Measurements from ENCODE around the gene MVD. TPM values are rescaled to one million over a fixed set of nuclear protein-coding genes. Genes with fewer than 3 reads are reported as not detected.
A peak's percentile ranks its signal among the peaks of the same experiment; 100 is the strongest.

The MVD gene
- total and polyA plus RNA-seq, 2 of the 13 experiments (the other 11 are each of a cell fraction or from before 2014, with no cell fraction given) = 28.1 to 187 TPM

DNA sequence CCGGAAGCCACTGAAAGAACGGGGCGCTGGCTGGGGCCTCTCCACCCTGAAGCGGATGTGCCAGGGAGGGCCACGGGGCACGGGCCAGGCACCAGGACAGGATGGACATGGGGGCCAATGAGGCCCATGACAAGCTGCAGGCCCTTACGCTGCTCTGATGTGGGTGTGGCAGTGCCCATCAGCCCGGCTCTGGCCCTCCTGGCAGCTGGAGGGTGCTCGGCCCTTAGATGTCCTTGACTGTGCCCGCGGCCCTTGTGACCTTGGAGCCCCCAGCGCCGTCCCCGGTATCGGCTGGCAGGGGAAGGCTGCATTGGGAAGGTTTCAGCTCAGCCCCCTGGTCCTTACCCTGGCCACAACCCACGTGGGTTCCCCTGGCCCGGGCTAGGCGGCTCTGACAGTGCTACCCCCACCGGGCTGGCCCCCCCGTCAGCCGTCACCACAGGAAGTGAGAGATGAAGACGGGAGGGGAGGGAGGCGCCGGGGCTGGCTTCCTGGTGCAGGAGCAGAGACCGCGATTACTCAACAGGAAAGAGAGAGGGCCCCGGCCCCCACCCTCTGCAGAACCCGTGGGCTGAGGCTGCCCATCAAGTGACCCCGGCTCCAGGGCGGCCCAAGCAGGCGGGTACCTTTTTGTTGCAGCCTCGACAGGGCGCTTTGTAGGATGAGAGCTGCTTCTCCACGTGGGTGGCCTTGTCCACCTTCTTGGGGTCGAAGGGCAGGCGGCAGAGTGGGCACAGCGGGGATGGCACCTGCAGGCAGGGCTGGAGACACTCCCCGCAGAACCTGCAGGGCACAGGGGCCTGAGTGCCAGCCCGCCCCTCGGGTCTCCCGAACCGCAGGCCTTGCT is 38.0 kb upstream of the MVD start (continued):
- no peak for TF ChIP-seq CREB3 (CRISPR knock-in tag; IDR thresholded peaks at IDR 0.05)
- TF ChIP-seq SMC3 (IDR thresholded peaks at IDR 0.05; ENCODE audit: low read length) = no peak
- TF ChIP-seq EZH2 (conservative IDR thresholded peaks at IDR 0.05; ENCODE audit: low read depth, low read length) = no peak
- no peak; the same call in 1 of the 2 replicates for TF ChIP-seq ZNF280B (CRISPR knock-in tag; IDR thresholded peaks at IDR 0.05; ENCODE audit: borderline replicate concordance)
- peak; percentile 87 for TF ChIP-seq PHF20 (CRISPR knock-in tag; IDR thresholded peaks at IDR 0.05)
- TF ChIP-seq ZNF614 (CRISPR knock-in tag; IDR thresholded peaks at IDR 0.05; ENCODE audit: borderline replicate concordance) = peak; percentile 65; the same call in 1 of the 2 replicates
- TF ChIP-seq ZNF44 (CRISPR knock-in tag; IDR thresholded peaks at IDR 0.05) = peak; percentile 88
- TF ChIP-seq JUND (CRISPR knock-in tag; IDR thresholded peaks at IDR 0.05) = 0 out of 2 replicates have a peak, but pooled peaks have one; percentile 60
- TF ChIP-seq RBFOX2 (IDR thresholded peaks at IDR 0.05; ENCODE audit: low read depth, low read length) = peak; percentile 79
- TF ChIP-seq SOX6 (IDR thresholded peaks at IDR 0.05) = no peak
- peak; percentile 72 for TF ChIP-seq SOX6 (CRISPR knock-in tag; IDR thresholded peaks at IDR 0.05)
- TF ChIP-seq ZNF782 (CRISPR knock-in tag; IDR thresholded peaks at IDR 0.05; ENCODE audit: borderline replicate concordance) = no peak; the same call in 1 of the 2 replicates
- no peak for TF ChIP-seq MBD4 (IDR thresholded peaks at IDR 0.05; ENCODE audit: borderline replicate concordance, low read length)
- TF ChIP-seq SRY (CRISPR knock-in tag; IDR thresholded peaks at IDR 0.05) = no peak; the same call in 1 of the 2 replicates
- TF ChIP-seq, protein P1, sequence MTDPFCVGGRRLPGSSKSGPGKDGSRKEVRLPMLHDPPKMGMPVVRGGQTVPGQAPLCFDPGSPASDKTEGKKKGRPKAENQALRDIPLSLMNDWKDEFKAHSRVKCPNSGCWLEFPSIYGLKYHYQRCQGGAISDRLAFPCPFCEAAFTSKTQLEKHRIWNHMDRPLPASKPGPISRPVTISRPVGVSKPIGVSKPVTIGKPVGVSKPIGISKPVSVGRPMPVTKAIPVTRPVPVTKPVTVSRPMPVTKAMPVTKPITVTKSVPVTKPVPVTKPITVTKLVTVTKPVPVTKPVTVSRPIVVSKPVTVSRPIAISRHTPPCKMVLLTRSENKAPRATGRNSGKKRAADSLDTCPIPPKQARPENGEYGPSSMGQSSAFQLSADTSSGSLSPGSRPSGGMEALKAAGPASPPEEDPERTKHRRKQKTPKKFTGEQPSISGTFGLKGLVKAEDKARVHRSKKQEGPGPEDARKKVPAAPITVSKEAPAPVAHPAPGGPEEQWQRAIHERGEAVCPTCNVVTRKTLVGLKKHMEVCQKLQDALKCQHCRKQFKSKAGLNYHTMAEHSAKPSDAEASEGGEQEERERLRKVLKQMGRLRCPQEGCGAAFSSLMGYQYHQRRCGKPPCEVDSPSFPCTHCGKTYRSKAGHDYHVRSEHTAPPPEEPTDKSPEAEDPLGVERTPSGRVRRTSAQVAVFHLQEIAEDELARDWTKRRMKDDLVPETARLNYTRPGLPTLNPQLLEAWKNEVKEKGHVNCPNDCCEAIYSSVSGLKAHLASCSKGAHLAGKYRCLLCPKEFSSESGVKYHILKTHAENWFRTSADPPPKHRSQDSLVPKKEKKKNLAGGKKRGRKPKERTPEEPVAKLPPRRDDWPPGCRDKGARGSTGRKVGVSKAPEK (CRISPR knock-in tag; IDR thresholded peaks at IDR 0.05; ENCODE audit: borderline replicate concordance) = no peak; the same call in 1 of the 2 replicates
- peak; percentile 67; the same call in 1 of the 2 replicates for TF ChIP-seq ZNF639 (CRISPR knock-in tag; conservative IDR thresholded peaks at IDR 0.05)
- TF ChIP-seq MATR3 (CRISPR knock-in tag; IDR thresholded peaks at IDR 0.05) = no peak
- no peak for TF ChIP-seq JDP2 (CRISPR knock-in tag; IDR thresholded peaks at IDR 0.05; ENCODE audit: borderline replicate concordance)
- TF ChIP-seq TGIF2 (CRISPR knock-in tag; IDR thresholded peaks at IDR 0.05) = peak; percentile 89
- TF ChIP-seq HNRNPUL1 (IDR thresholded peaks at IDR 0.05; ENCODE audit: low read depth, low read length) = no peak
- TF ChIP-seq ZFX (CRISPR knock-in tag; IDR thresholded peaks at IDR 0.05; ENCODE audit: low read depth) = peak; percentile 65
- no peak for TF ChIP-seq XBP1 (CRISPR knock-in tag; IDR thresholded peaks at IDR 0.05)
- no peak for TF ChIP-seq SRSF4 (IDR thresholded peaks at IDR 0.05; ENCODE audit: low read depth, low read length, poor library complexity, severe bottlenecking)
- peak; percentile 71; the same call in 1 of the 2 replicates for TF ChIP-seq ZNF460 (CRISPR knock-in tag; IDR thresholded peaks at IDR 0.05; ENCODE audit: borderline replicate concordance)

All from HepG2 (cell line).